HG02840 (cell line): ENCODE results near the gene SURF6.
"Not testable (repeated sequence)": the region's sequence is repeated elsewhere in the genome, so short reads cannot be mapped to it uniquely, and the experiment has no call there.

Source experiments
- ATAC-seq: cut with Tn5 transposase; IDR thresholded peaks from one replicate; pipeline ENCODE4 v1.9.1; 2021; ENCODE audit warnings: mild to moderate bottlenecking, moderate library complexity, moderate number of reproducible peaks; ENCODE audit not compliant: unreplicated experiment, low FRiP score

The SURF6 gene

DNA sequence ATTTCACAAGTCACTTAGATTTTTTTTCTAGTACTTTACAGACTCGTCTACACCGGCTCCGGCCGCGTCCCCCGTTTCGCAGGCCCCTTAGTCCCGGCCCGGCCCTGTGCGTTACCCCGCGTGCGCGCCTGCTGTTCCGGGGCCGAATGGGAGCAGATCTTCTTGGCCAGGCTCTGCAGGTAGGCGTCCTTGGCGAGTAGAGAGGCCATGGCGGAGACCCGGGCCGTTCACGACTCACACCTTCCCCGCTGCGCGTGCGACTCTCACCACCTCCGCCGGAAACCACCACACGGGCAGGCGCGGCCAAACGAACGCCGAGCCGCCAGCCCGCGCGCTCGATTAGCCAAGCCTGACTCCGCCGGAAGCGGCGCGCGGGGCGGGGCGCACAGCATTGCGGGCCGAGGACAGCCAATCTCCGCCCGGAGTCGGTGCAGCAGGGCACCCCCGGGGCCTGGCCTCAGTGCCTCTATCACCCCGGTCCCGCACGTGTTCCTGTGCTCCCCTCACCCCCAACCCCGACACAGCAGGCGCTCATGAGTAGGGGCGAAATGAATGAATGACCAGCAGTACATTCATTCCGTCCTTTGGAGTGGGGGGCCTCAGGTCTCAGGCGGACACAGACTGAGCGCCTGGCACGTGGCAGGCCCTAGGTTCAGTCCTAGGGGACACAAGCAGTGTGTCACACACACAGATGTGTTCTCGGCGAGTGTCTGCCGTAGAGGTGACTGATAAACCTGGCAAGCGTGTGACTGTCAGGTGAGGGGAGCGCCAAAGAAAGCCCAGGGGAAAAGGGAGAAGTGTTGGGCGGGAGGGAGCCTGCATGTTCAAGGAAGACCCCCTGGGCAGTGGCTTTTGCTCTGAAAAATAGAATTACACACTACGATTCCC, at the start of gene SURF6:
TSS of gene SURF6 (minus strand) at position 265 of the 888 bp plus-strand sequence. CDS start at position 209, 56 bp downstream.
- ATAC-seq = peak; percentile 68

DNA sequence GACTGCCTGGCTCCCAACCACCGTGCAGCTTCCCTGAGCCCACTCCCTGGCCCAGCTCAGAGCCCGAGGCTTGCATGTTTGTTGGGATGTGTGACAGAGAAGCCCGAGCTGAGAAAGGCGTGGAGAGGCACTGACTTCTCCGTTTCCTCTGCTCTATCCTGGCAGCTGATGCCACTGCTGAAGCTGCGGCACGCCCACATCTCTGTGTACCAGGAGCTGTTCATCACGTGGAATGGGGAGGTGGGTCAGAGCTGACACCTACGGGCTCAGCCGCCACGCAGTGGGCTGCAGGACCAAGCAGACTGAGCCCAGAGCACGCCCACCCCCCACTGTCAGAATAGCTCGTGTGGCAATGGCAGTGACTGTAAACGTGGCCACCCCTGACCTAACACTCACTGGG, 49.5 kb upstream of the SURF6 start:
- ATAC-seq = no peak

DNA sequence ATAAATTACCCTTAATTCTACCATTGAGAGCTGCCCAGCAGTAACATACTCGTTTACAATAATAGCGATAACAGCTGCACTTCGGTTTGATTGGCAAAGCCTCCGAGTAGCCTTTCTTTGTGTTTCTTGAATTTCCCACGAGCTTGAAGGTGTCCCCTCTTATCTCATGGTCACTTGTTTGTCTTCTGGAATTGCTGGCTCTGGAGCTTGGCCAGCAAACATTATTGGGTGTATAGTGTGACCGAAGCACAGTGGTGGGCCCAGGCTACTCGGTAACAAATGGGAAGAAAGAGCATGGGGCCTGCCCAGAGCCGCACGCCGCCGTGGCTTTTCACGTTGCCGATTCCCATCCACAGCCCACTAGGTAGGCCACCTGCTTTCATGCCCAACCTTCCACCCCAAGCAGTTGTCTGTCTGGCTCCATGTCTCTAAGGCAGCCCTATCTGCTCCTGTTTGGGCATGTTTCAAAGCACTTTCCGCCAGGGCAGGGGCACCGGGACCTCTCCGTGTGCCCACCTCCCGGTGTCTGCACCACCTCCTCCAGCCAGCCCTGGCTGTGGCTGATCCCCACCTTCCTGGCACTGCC, 48.8 kb upstream of the SURF6 start:
- no peak for ATAC-seq

DNA sequence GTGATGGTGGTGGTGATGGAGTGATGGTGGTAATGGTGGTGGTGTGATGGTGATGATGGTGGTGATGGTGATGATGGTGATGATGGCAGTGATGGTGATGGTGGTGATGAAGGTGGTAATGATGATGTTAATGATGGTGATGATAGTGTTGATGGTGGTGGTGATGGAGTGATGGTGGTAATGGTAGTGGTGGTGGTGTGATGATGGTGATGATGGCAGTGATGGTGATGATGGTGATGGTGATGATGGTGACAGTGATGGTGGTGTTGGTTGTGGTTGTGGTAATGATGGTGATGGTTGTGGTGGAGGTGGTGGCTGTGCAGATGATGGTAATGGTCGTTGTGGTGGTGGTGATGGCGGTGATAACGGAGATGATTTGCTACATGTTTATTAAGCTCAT, 47.5 kb upstream of the SURF6 start:
- no peak for ATAC-seq

DNA sequence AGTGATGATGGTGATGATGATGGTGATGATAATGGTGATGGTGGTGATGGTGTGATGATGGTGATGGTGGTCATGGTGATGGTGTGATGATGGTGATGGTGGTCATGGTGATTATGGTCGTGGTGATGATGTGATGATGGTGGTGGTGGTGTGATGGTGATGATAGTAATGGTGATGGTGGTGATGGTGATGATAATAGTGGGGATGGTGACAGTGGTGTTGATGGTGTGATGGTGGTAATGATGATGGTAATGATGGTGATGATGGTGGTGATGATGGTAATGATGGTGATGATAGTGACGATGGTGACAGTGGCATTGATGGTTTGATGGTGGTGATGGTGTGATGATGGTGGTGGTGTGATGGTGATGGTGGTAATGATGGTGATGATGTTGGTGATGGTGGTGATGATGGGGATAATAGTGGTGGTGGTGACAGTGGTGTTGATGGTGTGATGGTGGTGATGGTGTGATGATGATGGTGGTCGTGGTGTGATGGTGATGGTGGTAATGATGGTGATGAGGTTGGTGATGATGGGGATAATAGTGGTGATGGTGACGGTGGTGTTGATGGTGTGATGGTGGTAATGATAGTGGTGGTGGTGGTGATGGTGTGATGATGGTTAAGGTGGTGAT, 46.6 kb upstream of the SURF6 start:
- ATAC-seq = no peak

DNA sequence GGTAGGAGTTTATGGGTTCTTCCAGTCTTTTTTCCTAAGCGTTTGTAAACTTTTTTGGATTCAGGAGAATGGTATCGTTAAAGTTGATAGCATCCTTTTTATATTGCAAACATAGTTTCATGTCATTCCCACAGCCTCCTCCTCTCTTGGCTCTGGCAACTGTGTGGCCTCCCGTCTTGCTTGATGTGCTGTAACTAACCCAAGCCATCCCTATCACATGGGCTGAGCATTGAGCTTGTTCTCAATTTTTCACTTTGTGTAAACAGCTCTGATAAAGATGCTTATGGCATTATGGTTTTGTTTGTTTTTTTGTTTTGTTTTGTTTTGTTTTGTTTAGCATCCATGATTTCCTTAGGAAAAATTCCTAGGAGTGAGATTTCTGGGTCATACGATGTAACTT, 44.7 kb upstream of the SURF6 start:
- ATAC-seq = no peak

DNA sequence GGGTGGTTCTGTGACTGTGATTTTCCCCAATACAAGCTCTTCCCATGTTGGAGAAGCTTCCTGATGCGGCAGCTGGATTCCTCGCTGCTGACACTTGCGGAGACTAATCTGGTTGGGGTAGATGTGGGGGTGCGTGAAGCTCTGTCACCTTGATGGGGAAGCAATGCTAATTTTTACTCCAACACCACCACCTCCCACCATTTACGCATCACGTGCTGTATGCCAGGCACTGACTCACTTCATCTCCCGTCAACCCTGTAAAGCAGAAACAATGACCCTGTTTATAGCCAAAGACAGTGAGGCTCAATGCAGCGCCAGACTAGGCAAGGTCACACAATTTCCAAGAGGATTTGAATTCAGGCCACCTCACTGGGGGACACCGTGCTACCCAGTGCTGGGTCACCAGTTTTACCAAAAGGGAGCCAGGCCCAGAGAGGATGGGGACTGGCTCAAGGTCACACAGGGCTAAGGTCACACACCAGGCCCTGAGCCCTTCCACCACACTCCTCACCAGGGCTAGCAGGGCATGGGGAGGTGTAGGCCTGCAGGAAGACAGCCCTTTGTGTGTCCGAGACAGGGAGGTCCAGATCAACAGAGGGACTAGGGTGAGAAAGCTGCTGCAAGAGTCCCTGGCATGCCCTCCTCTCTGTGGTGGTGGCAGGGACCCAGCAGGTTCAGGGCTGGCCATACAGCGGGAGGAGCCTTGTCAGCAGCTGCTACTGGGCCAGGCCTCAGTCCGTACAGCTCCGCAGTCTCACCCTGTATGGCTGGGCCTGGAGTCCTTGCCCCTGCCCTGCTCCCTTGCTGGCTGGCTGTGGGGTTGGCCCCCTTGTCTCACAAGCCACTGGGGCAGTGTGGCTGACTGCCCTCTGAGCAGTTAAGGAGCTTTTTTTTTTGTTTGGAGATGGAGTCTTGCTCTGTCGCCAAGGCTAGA, 43.4 kb upstream of the SURF6 start:
- no peak for ATAC-seq

DNA sequence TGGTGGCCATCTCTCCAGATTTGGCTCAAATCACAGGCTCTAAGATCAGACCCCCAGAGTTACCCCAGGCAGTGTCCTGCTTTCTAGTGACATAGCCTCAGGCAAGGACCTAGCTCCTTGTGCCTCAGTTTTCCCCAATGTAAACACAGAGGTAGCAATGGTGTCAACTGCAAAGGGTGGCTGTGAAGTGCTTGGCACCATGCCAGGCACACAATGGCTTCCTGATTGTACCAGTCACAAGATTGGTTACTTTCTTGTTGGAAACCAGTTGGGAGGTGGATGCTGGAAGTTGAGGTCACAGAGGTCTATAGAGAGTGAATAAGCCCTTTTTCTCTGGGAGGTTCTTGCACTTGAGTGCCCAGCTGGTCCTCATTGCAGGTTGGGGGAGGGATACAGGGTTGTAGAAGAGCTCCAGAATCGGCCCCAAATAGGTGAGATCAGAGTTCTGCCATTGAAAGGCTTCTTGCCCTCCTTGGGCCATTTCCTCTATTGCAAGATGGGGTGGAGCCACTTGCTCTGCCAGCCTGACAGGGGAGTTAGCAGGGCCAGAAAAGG, 42.5 kb upstream of the SURF6 start:
- no peak for ATAC-seq

DNA sequence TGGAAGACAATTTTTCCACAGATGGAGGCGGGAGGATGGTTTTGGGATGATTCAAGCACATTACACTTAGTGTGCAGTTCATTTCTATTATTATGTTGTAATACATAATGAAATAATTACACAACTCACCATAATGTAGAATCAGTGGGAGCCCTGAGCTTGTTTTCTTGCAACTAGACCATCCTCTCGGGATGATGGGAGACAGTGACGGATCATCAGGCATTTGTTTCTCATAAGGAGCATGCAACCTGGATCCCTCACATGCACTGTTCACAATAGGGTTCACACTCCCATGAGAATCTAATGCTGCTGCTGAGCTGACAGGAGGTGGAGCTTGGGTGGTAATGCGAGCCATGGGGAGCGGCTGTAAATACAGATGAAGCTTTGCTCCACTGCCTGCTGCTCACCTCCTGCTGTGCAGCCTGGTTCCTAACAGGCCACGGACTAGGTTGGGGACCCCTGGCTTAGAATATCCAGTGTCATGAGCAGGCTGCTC, 41.8 kb upstream of the SURF6 start:
- ATAC-seq = no peak

DNA sequence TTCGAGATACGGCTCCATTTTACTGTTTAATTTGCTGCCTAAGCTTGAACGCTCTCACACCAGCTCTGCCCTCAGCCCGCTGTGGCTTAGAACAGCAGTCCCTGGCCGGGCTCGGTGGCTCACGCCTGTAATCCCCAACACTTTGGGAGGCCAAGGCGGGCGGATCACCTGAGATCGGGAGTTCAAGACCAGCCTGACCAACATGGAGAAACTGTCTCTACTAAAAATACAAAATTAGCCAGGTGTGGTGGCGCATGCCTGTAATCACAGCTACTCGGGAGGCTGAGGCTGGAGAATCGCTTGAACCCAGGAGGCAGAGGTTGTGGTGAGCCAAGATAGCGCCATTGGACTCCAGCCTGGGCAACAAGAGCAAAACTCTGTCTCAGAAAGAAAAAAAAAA, 41.3 kb upstream of the SURF6 start:
- not testable (repeated sequence) for ATAC-seq

DNA sequence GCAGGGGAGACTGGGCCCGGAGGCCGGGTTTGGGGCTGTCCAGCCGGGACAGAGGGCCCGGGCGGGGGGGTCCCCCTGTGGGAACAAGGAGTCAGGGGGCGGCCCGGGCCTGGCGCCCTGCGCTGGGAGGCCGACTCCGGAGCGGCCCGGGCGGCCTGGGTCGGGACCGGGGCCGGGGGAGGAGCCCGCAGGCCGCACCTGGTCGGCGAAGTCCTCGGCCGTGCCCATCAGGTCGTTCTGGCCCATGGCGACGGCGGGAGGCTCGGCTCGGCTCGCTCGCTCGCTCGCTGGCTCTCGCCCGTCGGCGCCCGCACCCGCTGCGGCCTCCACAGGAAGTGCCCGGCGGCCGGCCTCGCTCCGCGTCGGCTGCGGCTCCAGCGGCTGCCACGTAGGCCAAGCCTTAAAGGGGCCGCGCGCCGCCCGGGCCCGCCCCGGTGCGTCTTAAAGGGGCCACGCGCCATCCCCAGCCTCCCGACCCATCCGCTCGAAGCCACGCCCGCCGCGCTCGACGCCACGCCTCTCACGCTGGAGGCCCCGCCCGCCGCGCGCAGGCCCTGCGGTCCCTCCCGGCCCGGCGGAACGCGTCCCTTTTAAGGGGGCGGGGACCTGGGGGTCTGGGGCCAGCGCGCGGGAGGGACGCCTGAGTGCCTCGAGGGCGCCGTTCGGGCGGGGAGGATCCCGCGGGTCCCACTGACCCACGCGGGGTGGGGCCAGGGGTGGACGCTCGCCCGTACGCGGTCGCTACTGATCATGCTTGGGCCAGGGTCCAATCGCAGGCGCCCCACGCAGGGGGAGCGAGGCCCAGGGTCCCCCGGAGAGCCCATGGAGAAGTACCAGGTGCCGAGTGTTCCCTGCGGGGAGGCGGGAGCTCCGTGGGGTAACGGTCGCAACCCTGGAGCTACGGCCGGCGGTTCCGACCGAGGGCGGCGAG, 40.0 kb upstream of the SURF6 start, which contains the start of the genes STKLD1 and SURF4:
TSS of gene STKLD1 (plus strand) at position 643 of the 931 bp plus-strand sequence. CDS start at position 751, 108 bp downstream.
TSS of gene SURF4 (minus strand) at position 337 of the 931 bp plus-strand sequence. CDS start at position 246, 91 bp downstream.
- ATAC-seq = peak; percentile 81

DNA sequence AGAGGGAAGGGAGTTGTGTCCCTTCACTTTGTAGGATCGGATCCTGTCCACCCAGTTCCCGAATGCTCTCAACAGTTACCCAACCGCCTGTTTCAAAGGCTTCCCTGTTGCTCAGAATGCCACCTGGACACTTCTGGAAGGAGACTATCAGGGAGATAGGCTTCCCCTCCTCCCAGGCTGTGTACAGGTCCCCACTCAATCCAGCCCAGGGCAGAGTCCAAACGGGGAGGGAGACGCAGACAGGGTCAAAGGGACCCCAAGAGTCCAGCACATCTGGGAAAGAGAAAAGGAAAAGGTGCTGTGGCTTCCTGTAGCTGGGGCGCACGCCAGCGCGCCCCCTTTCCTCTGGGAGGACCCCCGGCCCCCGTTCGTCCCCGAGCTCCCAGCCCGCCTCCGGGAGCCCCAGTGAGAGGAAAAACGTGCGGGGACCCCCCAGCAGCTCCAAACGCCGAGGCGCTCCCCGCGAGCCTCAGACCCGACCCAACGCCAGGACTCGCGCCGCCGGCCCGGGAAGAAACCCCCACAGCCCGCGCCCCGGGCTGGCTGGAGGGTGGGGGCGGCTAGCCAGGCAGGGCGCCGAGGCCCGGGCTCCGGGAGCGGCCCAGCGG, 39.2 kb upstream of the SURF6 start:
- peak; percentile 12 for ATAC-seq

DNA sequence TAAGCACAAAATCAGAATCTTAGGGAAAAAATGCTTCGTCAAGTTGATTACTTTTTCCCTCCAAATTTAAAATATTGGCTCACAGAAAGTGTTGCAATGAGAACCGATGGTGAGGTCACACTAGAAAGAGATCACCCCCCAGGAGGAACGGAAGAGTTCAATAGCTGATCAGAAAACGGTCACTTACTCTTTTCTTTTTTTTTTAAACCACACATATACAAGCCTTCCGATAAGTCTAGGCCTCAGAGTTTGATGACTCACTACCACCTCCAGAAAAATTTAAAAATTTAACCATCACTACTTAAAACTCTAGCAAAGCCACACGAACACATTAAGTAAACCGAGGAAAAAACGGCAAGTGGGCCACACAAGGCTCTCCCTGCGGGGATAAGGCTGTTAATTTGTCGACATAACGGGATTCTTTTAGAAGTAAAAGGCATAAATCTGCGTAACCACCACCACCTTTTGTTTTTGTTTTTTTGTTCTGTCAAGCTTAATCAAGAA, 38.7 kb upstream of the SURF6 start:
- no peak for ATAC-seq

DNA sequence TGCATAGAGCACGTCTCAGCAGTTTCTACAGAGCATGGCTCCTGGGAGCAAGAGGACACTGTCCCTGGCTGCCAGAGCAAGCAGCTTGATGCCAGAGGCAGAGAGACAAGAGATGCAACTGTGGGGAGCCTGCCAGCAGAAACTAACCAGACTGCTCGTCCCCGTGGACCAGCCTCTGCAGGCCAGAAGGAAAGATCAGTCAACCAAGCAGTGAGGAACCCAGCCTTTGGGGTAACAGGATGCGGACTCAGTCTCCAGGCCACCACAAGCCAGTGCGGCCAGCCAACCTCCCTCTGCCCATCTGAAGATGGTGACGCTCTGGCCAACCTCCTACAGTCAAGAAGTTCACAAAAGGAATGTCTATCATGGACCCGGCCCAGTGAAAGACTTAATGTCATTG, 36.2 kb upstream of the SURF6 start:
- no peak for ATAC-seq

DNA sequence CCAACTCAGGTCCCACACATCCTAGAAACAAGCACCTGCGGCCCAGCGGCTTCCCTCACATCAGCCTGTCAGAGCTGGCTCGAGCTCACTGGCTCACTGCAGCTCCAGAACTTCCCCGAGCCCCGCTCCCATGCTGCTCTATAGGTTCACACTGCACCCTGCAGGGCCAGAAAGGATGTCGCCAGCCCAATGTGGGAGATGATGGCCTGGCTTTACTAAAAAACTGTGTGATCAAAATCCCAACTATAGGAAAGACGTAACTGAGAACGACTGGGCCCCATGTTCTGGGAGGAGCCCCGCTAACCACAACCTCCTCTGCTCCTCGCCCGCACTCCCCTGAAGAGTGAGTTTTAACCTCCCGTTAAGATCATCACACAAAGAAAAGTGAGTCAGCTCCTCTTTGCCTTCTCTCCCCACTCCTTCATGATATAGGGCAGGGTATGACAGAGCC, 35.3 kb upstream of the SURF6 start:
- ATAC-seq = no peak

DNA sequence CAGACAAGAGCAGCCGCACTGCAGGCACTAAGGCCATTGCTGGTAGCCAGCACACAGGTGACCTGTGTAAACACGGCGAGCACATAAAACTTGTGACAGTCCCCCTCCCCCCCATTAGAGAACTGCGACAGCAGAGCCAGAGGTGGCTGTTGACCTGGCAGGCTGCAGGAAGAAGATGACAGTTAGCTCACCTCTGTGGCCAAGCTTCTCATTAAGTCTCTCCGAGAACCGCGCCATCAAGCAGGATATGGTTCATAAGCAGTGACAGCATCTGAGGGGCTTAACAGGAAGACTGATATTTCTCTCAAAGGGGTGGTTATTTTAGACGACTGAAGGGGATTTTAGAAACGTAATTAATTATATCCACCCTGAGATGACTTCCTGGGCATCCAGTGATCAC, 34.7 kb upstream of the SURF6 start:
- ATAC-seq = no peak

DNA sequence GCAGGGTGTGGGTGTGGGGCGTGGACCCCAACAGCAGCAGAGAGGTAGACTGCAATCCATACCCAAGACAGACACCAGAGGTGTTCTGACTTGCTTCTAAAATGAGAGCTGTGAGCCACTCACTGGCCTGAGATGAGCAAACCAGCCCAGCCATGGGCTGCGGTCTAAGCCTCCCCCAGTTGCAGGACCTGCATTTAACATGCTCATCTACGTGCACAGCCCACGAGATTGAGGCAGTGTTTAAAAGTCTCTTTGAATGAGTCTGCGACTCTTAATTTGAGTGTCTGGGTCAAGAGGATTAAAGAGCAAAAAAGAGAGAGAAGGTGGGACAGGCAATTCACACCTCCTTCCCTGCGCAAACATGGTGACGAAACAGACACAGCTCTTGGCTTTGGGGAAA, 33.9 kb upstream of the SURF6 start:
- no peak for ATAC-seq

DNA sequence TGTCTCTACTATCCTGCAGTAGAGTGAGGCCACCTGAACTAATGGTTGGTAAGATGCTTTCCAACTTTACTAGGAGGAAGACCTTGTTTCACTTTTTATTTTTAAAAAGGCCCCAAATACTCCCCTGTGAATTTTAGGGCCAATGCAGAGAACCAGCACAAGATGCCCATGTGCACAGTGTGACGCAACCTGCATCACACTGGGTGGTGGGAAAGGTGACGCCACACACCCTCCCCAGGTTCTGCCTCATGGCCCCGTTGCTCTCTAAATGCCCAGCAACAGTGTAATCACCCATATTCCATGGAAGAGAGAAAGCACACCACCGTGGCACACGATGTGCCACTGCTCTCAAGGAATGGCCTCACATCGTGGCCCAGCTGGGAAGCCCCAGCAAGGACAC, 33.4 kb upstream of the SURF6 start:
- ATAC-seq = no peak
